Thyroid gland (tissue), 4 donors: Measurements from ENCODE around the gene SHANK3.

ENCODE experiments used
- CTCF ChIP-seq, 6 experiments: fragments of 200-600 bp in 3 of 6; fragments of 450-650 bp in 3 of 6; sonication (generic) in 3 of 6; IDR thresholded peaks; one replicate each; pipeline ENCODE4 v1.5.1; 2016 to 2019; ENCODE audit warnings: antibody characterized with exemption in 6 of 6, mild to moderate bottlenecking in 2 of 6, inconsistent platforms in 1 of 6, moderate library complexity in 1 of 6
- POLR2A ChIP-seq, 2 donors: fragments of 450-650 bp; IDR thresholded peaks; one replicate each; pipeline ENCODE4 v1.6.1; 2017; ENCODE audit warnings: antibody characterized with exemption in 2 of 2, mild to moderate bottlenecking in 2 of 2, moderate library complexity in 1 of 2

- no peak for TF ChIP-seq CTCF (IDR thresholded peaks at IDR 0.05)
- TF ChIP-seq POLR2A (IDR thresholded peaks at IDR 0.05) = no peak
Measured at GRCh38 chr22:50671641-50672040, 982 bp upstream of the SHANK3 start.
